HuH-7.5 (cell line): Measurements from ENCODE around the gene VMP1.
"Not testable (repeated sequence)": the region's sequence is repeated elsewhere in the genome, so short reads cannot be mapped to it uniquely, and the experiment has no call there.

Experiments
- DNase-seq: peaks from one replicate; pipeline ENCODE4 v3.0.0; 2011; ENCODE audit warnings: low spot score

The VMP1 gene

DNA sequence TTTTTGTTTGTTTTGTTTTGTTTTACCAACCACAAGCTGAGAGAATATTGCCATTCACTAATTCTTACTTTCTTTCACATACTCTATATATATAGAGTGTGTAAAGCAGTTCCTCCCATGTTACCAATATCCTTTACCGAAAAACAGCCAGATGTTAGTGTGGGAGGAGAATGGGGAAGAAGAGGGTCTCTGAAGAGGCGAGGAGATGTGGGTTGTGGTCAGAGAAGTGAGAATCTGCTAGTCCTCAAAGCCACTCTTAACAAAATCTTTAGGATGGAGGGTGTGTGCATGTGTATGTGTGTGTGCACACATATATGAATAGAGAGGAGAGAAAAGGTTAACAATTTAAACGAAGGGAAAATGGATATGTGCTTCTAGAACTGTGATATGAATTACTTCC is 104.7 kb downstream of the VMP1 start:
- DNase-seq, result no peak

DNA sequence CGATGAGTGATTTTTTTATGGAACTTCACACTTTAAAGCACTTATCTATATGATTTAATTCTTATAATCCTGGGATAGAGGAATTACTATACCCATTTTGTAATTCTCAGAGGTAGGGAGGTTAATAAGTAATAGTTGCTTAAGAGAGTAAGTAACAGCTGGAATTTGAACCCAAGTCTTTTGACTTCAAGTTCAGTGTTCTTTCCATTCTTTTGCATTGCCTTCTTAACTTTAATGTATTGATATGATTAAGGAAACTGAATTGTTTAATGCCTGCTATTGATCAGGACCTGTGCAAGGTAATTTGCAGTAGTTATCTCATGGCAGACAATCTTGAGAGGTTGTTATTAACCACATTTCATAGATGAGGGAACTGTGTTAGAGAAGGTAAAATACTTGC is 106.8 kb downstream of the VMP1 start:
- no peak for DNase-seq

DNA sequence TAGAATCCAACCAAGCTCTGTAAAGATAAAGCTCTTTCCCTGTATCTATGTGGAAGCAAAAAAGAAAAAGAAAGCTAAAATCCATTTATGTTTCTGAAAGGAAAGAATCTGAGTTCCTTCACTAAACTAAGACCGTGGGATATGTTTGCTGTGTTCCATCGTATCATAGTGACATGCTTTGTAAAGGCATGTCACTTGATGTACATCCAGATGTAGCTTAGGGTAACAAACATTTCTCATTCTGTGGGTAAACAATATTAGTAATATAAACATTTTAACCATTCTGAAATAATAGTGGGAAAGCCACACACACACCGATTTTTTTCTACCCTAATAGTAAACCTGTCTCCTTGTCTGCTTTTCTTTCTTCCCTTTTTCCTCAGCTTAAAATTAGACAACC is 107.2 kb downstream of the VMP1 start:
- no peak for DNase-seq

DNA sequence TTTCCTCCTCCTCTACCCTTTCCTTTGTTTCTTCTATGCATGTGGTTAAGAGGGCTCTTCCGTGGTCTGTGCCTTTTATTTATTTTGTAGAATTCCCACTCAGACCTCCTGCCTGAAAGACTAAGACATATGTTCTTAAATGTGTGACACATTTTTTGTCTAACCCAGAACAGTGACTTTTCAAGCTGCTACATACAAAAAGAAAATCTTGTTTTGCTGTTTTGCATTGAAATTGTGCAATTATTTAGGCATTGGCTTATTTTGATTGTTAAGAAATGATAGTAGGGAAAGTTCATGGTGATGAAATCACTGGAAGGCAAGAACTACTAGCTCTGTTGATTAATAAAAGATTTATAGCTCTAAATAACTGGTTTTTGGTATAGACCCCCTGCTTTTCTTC is 108.5 kb downstream of the VMP1 start:
- no peak for DNase-seq

DNA sequence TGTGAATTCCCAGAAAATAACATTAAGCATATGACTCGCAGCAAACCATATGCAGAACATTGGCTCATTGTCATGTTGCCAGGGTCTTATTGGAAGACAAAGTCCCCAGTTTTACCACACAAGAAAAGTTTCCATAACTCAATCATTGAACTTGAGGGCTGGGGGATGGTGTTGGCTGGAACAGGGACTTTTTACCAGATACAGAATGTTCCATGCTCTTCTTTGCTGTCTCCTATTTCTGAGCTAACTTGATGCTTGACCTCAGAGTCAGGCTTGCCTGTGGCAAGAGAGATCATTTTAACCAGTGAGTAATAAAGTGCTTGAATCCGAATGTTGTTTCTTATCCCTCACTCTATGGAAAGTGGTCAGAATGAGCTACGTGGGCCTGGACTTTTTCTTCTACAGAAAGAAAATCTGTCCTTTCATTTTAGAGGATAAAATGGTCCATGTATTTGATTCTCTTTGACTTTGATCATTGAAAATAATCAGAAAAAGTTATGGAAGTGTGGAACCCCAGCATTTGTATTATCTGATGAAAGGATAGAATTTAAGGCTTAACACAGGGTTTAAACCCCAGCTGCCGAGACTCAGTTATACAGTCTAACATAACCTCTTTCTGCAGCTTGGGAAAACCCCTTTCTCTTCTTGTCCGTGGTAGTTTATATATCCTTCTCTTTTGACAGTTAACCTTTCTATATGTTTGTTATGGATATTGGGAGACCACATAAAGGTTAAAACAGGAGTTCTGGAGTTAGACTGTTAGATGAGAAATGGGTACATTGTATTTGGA is 118.3 kb downstream of the VMP1 start:
- no peak for DNase-seq

DNA sequence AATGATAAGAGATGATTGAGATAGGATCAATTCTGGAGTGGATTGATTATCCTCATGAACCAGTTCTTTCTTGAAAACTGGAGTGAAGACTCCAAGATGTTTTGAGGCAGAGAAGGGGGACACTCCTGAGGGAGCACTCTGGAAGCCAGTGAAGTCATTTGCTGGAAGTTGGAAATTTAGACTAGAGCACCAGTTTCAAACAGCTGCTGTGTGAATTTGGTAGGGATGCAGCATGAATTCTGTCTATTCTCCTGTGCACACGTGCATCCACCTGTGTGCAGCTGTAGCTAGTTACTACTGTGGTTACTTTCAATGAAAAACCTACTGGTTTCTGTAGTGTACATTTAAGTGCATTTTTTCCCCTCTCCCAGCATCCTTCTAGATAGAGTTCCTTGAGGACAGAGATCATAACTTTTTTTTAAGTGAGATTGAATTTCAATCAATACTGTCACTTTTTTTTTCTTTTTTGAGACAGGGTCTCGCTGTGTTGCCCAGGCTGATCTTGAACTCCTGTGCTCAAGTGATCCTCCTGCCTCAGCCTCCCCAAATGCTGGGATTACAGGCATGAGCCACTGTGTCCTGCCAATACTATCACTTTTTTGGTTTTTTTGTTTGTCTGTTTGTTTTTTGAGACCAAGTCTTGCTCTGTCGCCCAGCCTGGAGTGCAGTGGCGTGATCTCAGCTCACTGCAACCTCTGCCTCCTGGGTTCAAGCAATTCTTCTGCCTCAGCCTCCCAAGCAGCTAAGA is 119.4 kb downstream of the VMP1 start:
- no peak for DNase-seq

DNA sequence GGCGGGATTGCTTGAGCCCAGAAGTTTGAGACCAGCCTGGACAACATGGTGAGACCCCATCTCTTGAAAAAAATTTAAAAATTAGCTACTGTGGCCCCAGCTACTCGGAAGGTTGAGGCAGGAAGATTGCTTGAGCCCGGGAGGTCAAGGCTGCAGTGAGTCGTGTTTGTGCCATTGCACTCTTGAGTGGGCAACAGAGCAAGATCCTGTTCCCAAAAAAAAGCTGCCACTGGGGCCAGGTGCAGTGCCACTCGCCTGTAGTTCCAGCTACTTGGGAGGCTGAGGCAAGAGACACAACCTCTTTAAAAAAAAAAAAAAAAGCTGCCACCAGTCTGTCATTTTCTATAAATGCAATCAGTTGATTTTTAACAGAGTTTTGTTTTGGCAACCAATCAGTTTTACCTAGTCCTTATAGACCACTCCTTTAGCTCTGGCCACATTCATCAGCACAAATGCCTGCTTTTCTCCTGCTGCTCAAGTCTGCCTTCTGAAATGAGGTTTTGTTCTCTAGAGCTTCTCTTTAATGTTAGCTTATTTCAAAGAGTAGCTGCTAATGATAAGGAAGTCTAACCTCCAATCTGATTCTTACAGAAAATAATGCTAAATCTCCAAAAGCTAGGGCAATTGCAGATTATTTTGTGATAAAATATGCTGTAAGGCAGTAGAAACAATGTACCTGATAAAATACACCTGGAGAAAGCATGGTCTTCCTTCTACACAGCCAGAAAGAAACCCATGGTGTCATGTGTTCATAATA is 120.4 kb downstream of the VMP1 start:
- DNase-seq, result no peak

DNA sequence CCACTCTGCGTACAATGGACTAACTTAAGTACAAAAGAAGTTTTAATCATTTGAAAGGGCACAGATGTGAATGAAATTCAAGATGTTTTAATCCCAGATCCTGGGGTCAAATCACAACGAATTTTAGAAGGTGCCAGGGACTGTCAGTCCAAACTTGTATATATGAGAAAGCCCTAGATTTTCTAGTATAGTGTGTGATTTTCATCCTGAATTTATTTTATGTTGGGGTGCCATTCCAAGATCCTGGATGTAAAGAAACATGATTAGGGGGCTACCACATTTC is 121.0 kb downstream of the VMP1 start:
- DNase-seq, result no peak

DNA sequence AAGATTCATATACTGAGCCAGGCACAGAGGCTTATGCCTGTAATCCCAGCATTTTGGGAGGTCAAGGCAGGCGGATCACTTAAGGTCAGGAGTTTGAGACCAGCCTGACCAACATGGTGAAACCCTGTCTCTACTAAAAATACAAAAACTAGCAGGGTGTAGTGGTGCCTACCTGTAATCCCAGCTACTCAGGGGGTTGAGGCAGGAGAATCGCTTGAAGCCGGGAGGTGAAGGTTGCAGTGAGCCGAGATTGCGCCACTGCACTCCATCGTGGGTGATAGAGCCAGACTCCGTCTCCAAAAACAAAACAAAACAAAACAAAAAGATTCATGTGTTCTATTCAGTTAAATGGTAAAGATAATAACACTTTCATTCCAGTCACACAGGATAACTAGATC is 121.4 kb downstream of the VMP1 start:
- DNase-seq, result not testable (repeated sequence)

DNA sequence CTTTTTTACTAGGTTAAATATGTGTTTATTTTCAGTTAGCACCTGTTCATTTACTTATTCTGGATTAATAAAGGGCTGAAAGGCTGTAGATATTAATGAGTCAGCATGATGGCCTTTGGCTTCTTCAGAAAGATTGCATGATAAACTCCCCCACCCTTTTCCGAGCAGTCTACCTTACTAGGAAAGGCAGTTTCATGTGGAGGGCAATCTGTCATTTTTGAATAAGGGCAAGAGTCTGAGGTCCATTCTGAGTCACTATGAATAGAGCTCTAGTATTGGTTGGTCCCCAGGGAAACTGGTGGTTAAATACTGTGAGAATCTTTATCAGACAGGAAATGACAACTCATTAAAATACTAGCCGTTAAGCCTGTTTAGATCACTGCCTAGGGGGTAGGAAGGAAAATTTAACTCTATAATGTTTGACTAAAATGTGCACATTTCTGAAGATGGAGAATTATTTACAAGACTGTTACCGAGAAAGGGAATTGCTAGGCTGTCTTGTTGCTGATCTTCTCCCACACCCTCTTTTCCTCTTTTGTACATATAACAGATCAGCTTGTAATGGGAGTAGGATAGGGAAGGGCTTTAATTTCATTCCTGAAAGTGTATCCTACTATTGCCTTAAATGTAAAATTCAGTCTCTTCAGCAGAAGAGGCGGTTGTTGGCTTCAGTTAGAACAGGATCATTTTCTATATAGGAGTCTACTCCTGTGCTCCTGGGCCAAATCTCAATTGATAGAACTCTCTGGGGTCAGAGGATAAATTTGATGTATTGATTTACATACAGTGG is 122.0 kb downstream of the VMP1 start:
- DNase-seq, result no peak

DNA sequence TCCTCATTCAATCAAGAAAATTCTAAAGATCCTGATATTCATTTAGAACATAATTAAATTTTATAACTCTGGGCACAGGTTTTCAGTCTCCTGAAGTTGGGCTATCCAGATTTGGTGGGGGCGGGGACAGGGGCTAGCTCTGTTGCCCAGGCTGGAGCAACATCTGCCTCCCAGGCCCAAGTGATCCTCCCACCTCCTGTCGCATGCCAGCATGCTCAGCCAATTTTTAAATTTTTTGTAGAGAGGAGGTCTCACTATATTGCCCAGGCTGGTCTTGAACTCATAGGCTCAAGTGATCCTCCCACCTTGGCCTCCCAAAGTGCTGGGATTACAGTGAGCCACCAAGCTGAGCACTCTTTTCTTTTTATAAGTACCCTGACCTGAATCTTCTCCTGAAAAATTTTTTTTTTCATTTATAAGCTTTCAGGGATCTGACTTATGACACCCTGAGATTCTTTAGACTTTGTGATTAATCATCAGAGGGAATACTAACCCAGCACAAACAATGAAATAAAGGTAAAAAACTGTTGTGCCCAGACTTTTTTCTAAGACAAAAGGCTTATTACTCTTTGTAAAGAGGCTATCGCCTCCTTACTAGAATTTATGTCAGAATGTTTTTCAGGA is 122.7 kb downstream of the VMP1 start:
- no peak for DNase-seq

DNA sequence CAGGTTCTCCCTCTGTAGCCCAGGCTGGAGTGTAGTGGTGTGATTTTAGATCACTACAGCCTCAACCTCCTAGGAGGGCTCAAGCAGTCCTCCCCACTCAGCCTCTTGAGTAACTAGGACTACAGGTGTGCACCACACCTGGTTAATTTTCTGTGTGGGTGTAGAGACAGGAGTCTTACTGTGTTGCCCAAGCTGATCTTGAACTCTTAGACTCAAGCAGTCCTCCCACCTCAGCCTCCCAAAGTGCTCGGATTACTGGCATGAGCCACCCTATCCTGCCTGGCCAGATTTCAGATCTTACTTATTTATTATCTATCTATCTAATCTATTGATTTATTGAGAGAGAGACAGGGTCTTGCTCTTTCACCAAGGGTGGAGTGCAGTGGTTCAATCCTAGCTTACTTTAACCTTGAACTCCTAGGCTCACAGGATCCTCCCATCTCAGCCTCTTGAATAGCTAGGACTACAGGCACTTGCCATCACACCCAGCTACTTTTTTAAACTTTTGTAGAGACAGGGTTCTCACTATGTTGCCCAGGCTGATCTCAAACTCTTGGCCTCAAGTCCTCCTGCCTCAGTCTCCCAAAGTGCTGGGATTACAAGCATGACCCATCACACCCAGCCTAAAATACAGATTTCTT is 123.5 kb downstream of the VMP1 start:
- no peak for DNase-seq

DNA sequence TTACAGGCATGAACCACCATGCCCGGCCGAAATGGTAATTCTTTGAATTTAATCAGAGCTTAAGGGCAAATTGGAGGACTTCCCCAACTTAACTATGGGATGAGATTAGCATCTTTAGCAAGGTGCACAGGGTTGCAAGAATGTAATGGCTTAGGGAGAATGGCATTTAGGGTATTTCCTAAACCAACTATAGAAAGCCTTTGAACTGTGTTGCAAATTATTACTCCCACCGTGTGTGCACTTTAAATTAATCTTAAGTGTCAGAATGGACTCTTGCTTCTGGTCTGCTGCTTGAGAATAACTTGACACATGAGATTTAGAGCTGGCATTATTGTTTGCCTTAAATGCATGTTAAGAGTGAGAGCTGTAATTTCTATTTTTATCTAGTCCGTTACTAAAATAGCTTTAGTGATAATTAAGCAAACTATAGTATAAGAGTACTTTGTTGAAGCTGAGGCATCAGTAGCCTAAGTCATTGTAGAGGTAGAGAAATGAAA is 125.5 kb downstream of the VMP1 start:
- no peak for DNase-seq

DNA sequence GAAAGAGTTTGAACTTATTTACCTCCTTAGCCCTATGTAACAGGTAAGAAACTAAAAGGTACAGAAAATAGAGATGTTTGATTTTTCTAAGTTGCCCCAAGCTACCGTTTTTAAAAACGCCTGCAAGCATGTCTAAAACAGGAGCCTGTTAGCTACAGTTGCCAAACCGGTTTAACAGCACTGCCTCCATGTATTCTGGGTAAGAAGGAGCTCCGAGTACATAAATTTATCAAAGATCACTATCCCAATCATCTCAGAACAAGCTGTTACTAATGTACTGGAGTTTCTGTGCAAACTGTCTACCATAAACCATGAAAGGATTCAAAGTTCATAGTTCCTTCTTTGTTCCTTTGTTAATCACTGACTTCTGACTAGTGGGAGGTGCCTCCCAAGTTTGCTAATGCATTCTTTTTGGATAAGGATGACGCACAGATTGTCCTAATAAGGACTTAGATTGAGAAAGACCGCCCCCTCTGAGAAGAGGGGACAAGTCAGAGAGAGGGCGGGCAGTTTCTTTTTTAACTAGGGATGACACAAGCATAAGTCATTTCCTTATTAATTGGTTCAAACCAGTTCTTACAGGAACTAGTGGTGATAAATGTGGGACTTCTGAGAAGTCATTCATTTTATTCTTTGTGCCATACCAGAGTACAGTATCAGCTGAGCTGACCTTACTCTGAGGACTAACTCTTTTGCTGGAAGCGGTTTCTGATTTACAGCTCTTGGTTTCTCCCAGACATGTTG is 130.0 kb downstream of the VMP1 start:
- DNase-seq, result peak; percentile 88

DNA sequence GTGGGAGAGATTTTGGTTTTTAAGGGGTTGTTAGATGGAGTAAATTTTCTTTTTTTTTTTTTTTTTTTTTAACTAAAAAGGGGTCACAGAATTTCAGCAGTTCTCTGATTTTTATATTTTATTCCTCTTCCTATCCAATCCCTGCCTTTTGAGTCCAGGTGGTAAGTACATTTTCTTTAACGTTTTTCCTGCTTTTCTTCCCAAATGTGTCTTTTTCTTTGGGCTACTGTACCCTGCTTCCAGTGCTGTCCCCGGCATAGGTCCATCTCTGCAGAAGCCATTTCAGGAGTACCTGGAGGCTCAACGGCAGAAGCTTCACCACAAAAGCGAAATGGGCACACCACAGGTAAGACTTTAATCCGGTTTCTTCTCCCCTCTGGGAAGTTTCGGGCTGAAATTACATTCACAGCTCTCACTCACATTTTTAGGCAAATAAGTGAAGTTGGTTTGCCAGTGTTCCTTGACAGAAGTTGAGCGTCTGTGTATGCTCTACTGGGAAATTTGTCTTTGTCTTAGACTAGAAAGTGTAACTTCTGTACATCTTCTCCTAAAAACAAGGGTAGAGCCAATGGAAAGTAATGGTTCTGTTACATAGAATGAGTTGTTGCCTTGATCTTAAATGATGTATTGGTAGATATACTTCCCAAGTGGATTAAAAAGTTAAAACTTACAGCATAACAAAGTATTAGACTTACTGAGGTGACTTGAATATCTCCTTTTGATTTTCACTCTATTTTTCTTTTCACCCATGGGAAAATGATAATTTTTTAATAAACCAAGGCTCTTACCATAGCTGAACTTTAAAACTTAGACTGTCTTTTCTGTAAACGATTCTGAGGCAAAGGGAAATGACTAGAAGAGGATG is 130.8 kb downstream of the VMP1 start:
- no peak for DNase-seq

DNA sequence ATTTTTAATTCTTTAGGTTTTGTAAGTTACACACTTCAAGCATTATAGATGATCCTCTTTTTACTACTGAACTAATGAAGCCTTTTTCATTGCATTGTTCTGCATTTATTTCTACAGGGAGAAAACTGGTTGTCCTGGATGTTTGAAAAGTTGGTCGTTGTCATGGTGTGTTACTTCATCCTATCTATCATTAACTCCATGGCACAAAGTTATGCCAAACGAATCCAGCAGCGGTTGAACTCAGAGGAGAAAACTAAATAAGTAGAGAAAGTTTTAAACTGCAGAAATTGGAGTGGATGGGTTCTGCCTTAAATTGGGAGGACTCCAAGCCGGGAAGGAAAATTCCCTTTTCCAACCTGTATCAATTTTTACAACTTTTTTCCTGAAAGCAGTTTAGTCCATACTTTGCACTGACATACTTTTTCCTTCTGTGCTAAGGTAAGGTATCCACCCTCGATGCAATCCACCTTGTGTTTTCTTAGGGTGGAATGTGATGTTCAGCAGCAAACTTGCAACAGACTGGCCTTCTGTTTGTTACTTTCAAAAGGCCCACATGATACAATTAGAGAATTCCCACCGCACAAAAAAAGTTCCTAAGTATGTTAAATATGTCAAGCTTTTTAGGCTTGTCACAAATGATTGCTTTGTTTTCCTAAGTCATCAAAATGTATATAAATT is 132.3 kb downstream of the VMP1 start:
- DNase-seq, result no peak

DNA sequence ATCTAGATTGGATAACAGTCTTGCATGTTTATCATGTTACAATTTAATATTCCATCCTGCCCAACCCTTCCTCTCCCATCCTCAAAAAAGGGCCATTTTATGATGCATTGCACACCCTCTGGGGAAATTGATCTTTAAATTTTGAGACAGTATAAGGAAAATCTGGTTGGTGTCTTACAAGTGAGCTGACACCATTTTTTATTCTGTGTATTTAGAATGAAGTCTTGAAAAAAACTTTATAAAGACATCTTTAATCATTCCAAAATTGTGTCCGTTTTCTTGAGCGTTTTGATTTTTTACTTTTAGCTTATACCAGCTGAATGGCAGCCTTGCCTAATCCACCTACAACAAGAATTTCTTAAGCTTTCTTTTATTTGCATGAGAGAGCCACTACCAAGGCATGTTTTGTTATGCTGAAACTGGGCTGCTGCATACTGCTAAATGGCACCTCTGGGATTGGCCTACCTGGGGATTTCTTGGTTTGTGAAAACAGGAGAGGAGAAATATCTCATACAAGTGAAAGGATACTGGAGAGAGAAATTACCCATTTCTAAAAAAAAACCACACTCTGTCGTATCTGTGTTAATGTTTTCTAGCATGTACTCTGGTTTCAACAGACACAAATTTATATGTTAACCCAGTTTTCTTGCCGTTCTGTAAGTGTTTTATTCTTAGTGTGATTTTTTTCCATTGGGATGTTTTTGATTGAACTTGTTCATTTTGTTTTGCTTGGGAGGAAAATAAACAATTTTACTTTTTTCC is 133.1 kb downstream of the VMP1 start:
- no peak for DNase-seq
